Vagina (tissue), 2 donors: ENCODE results near the gene NR1H2.

ENCODE experiments used
- CTCF ChIP-seq, 3 experiments: fragments of 450-650 bp in 2 of 3; fragments of 200-600 bp in 1 of 3; sonication (generic) in 1 of 3; IDR thresholded peaks; one replicate each; pipeline ENCODE4 v1.5.1; 2017 to 2019; ENCODE audit warnings: antibody characterized with exemption in 3 of 3, mild to moderate bottlenecking in 2 of 3, moderate library complexity in 2 of 3
- POLR2AphosphoS5 ChIP-seq, 2 donors: sonication (generic); formaldehyde crosslinking; IDR thresholded peaks; one replicate each; pipeline ENCODE4 v1.9.0; 2017; ENCODE audit warnings: antibody characterized with exemption in 2 of 2, mild to moderate bottlenecking in 2 of 2, low read depth in 1 of 2; ENCODE audit not compliant: insufficient read depth in 1 of 2

DNA sequence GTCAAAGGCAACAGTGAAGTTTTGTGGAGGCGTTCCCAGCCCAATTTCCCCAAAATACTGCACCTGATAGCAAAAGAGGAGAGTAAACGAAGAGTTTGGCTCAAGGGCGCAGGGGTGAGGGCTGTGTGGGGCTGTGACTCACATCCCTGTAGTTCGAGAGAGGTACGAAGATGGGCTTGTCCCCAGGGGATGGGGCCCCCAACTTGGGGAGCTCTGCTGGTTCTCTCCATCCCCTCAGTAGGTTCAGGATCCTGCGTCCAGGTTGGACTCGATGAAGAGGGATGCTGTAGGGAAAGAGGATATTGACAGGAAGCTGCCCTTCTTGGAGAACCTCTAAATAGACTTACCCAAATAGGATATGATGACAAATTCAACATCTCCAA, 14.2 kb upstream of the NR1H2 start:
- TF ChIP-seq CTCF (IDR thresholded peaks at IDR 0.05) (no peak), POLR2AphosphoS5 (IDR thresholded peaks at IDR 0.05; ENCODE audit: insufficient read depth in 1 of 2, low read depth in 1 of 2) (no peak)
